GM23338 (cell line): Measurements from ENCODE around the gene CHAT. TPM values are rescaled to one million over a fixed set of nuclear protein-coding genes. Genes with fewer than 3 reads are reported as not detected.

Experiments used
- ATAC-seq: fragments of 200-7000 bp; cut with Tn5 transposase; 3 replicates; pipeline ENCODE4 v1.9.1; 2020
- DNase-seq: peaks from one replicate; pipeline ENCODE4 v3.0.0-alpha.2; 2015; ENCODE audit warnings: low spot score
- H2AFZ ChIP-seq: fragments of 200-600 bp; sonication (generic); 2 replicates; pipeline ENCODE4 v1.8.0; 2016; ENCODE audit warnings: antibody characterized with exemption, mild to moderate bottlenecking, moderate library complexity
- H3F3A ChIP-seq: fragments of 200-600 bp; sonication (generic); replicated peaks from 2 replicates; pipeline ENCODE4 v1.8.0; 2017; ENCODE audit warnings: antibody characterized with exemption, mixed run types, low read depth
- H3K27ac ChIP-seq: fragments of 200-600 bp; sonication (generic); 2 replicates; pipeline ENCODE4 v1.6.1; 2016; ENCODE audit warnings: low read depth
- H3K27me3 ChIP-seq: fragments of 200-600 bp; sonication (generic); 2 replicates; pipeline ENCODE4 v1.8.0; 2016; ENCODE audit warnings: mild to moderate bottlenecking, mixed run types, moderate library complexity; ENCODE audit not compliant: insufficient read depth
- H3K36me3 ChIP-seq: fragments of 200-600 bp; sonication (generic); 2 replicates; pipeline ENCODE4 v1.8.0; 2016; ENCODE audit warnings: mild to moderate bottlenecking; ENCODE audit not compliant: insufficient read depth
- H3K4me1 ChIP-seq: fragments of 200-600 bp; sonication (generic); 2 replicates; pipeline ENCODE4 v1.8.0; 2016; ENCODE audit warnings: mild to moderate bottlenecking, moderate library complexity; ENCODE audit not compliant: insufficient read depth
- H3K4me2 ChIP-seq: fragments of 200-600 bp; sonication (generic); 2 replicates; pipeline ENCODE4 v1.7.1; 2017; ENCODE audit warnings: mixed run types
- H3K4me3 ChIP-seq: fragments of 200-600 bp; sonication (generic); 2 replicates; pipeline ENCODE4 v1.6.1; 2016; ENCODE audit warnings: mixed run types
- H3K79me2 ChIP-seq: fragments of 200-600 bp; sonication (generic); replicated peaks from 2 replicates; pipeline ENCODE4 v1.8.0; 2017; ENCODE audit warnings: mild to moderate bottlenecking; ENCODE audit not compliant: insufficient read depth
- H3K9me2 ChIP-seq: fragments of 200-600 bp; sonication (generic); 2 replicates; pipeline ENCODE4 v1.8.0; 2017; ENCODE audit not compliant: insufficient read depth
- H4K20me1 ChIP-seq: fragments of 200-600 bp; sonication (generic); replicated peaks from 2 replicates; pipeline ENCODE4 v1.8.0; 2017; ENCODE audit warnings: mild to moderate bottlenecking; ENCODE audit not compliant: insufficient read depth
- H3K27ac Mint-ChIP-seq: 2 replicates; pipeline ENCODE4 v1.8.0; 2020; ENCODE audit warnings: inconsistent platforms, mild to moderate bottlenecking, moderate library complexity, mixed read lengths
- H3K27me3 Mint-ChIP-seq: 3 replicates; pipeline ENCODE4 v1.8.0; 2022; ENCODE audit warnings: low read depth, mild to moderate bottlenecking, moderate library complexity, mixed read lengths, inconsistent platforms; ENCODE audit not compliant: insufficient read depth, poor library complexity
- H3K36me3 Mint-ChIP-seq: 3 replicates; pipeline ENCODE4 v1.8.0; 2021; ENCODE audit warnings: low read depth, mild to moderate bottlenecking, inconsistent platforms, moderate library complexity, mixed read lengths
- H3K4me1 Mint-ChIP-seq: 3 replicates; pipeline ENCODE4 v1.8.0; 2020; ENCODE audit warnings: mild to moderate bottlenecking, inconsistent platforms, mixed read lengths
- H3K4me3 Mint-ChIP-seq: 3 replicates; pipeline ENCODE4 v1.8.0; 2021; ENCODE audit warnings: moderate library complexity, mild to moderate bottlenecking, inconsistent platforms, mixed read lengths
- H3K9me3 Mint-ChIP-seq: 3 replicates; pipeline ENCODE4 v1.8.0; 2020; ENCODE audit warnings: moderate library complexity, mild to moderate bottlenecking, inconsistent platforms, mixed read lengths
- CREB1 ChIP-seq: fragments of 250-450 bp; sonication (Bioruptor Pico); IDR thresholded peaks from 2 replicates; pipeline ENCODE4 v1.5.0; 2020; ENCODE audit warnings: low read depth, mild to moderate bottlenecking, moderate library complexity
- CTCF ChIP-seq, 2 experiments: fragments of 200-600 bp in 1 of 2; sonication (generic) in 1 of 2; conservative IDR thresholded peaks; 2 replicates each; pipeline versions ENCODE4 v1.5.1 to v1.6.1; 2016 to 2017; ENCODE audit warnings: antibody characterized with exemption in 2 of 2, low read depth in 2 of 2, mild to moderate bottlenecking in 2 of 2, moderate library complexity in 1 of 2
- JUNB ChIP-seq: IDR thresholded peaks from one replicate; pipeline ENCODE4 v1.6.1; 2016; ENCODE audit warnings: antibody characterized with exemption; ENCODE audit not compliant: unreplicated experiment
- NANOG ChIP-seq: IDR thresholded peaks from 2 replicates; pipeline ENCODE4 v1.6.1; 2016; ENCODE audit warnings: antibody characterized with exemption, borderline replicate concordance
- POLR2AphosphoS5 ChIP-seq: IDR thresholded peaks from 2 replicates; pipeline ENCODE4 v1.6.1; 2016; ENCODE audit warnings: antibody characterized with exemption, low read depth
- REST ChIP-seq: IDR thresholded peaks from one replicate; pipeline ENCODE4 v1.6.1; 2018; ENCODE audit warnings: antibody characterized with exemption; ENCODE audit not compliant: unreplicated experiment
- ZNF462 ChIP-seq: fragments of 250-450 bp; sonication (Bioruptor Pico); IDR thresholded peaks from 2 replicates; pipeline ENCODE4 v1.5.0; 2020; ENCODE audit warnings: mild to moderate bottlenecking, moderate library complexity
- polyA plus RNA-seq: library from polyadenylated mRNA; unstranded; fragments of >200 nt; fragmentation: Nextera tagmentation; extraction: Ambion mirVana; gene quantifications from 2 replicates; pipeline ENCODE4 v1.2.1, GENCODE V29; 2016
- total RNA-seq: library from RNA; depleted of rRNA; stranded (reverse); fragments of >200 nt; shearing (Covaris generic); gene quantifications from 2 replicates; pipeline ENCODE4 v1.2.3, GENCODE V29; 2014
- TF ChIP-seq, protein P1 (sequence below): IDR thresholded peaks from 2 replicates; pipeline ENCODE4 v1.6.1; 2016; ENCODE audit warnings: antibody characterized with exemption

CHAT gene
- total and polyA plus RNA-seq, 2 experiments from 2014 or later, result not detected

- H3K4me3 ChIP-seq, result no peak overlapping the region
- H3F3A ChIP-seq, result no peaks in the 10 kb centered on the region
- H4K20me1 ChIP-seq, result no peaks in the 10 kb centered on the region; the same call in 1 of the 2 replicates
- H3K36me3 Mint-ChIP-seq, result no peaks in the 10 kb centered on the region
- H3K9me2 ChIP-seq, result 0 out of 2 replicates have a peak, but pooled peaks cover 2% of the 10 kb centered on the region
- H3K4me3 Mint-ChIP-seq, result no peak overlapping the region
- H3K9me3 Mint-ChIP-seq, result no peaks in the 10 kb centered on the region
- peaks cover 29% of the 10 kb centered on the region for H3K27me3 ChIP-seq
- no peak overlapping the region for H3K27ac Mint-ChIP-seq
- H3K4me2 ChIP-seq, result no peak overlapping the region
- no peak overlapping the region for H2AFZ ChIP-seq
- no peak for TF ChIP-seq REST
- TF ChIP-seq POLR2AphosphoS5, result no peak
- no peak for TF ChIP-seq NANOG
- TF ChIP-seq, protein P1, sequence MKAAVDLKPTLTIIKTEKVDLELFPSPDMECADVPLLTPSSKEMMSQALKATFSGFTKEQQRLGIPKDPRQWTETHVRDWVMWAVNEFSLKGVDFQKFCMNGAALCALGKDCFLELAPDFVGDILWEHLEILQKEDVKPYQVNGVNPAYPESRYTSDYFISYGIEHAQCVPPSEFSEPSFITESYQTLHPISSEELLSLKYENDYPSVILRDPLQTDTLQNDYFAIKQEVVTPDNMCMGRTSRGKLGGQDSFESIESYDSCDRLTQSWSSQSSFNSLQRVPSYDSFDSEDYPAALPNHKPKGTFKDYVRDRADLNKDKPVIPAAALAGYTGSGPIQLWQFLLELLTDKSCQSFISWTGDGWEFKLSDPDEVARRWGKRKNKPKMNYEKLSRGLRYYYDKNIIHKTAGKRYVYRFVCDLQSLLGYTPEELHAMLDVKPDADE, result no peak
- no peak for TF ChIP-seq CREB1 (CRISPR knock-in tag)
- TF ChIP-seq CTCF (conservative IDR thresholded peaks at IDR 0.05; ENCODE audit: low read depth in 2 of 2), result no peak
- TF ChIP-seq ZNF462 (CRISPR knock-in tag), result no peak
- no peak for TF ChIP-seq JUNB
- ATAC-seq (no peak), DNase-seq (no peak)
- H3K4me1 Mint-ChIP-seq, result peaks cover 2% of the 10 kb centered on the region; the same call in 2 of the 3 replicates
- peaks cover 36% of the 10 kb centered on the region for H3K27me3 Mint-ChIP-seq
- H3K27ac ChIP-seq, result no peak overlapping the region
- H3K79me2 ChIP-seq, result no peaks in the 10 kb centered on the region
- no peaks in the 10 kb centered on the region for H3K36me3 ChIP-seq
- no peaks in the 10 kb centered on the region for H3K4me1 ChIP-seq
Observed at GRCh38 chr10:49621561-49621960, 7.7 kb downstream of the CHAT start.
